DND-41 (cell line): ENCODE data around the gene CSE1L.

Experiments
- CTCF ChIP-seq: IDR thresholded peaks from 2 replicates; pipeline ENCODE4 v1.5.1; 2012; ENCODE audit warnings: borderline replicate concordance, low read length, moderate library complexity, mild to moderate bottlenecking; ENCODE audit not compliant: poor library complexity, severe bottlenecking; ENCODE audit errors: extremely low read depth
- EZH2 ChIP-seq: IDR thresholded peaks from 3 replicates; pipeline ENCODE4 v1.6.1; 2012; ENCODE audit warnings: borderline replicate concordance, low read depth, mild to moderate bottlenecking, moderate library complexity, low read length, inconsistent platforms; ENCODE audit not compliant: severe bottlenecking

- TF ChIP-seq CTCF: no peak
- TF ChIP-seq EZH2: no peak
Measured at GRCh38 chr20:49119988-49120387, 73.9 kb downstream of the CSE1L start.
